GM18873 (cell line): ENCODE measurements around the gene BMPR2.
"Not testable (repeated sequence)": the region's sequence is repeated elsewhere in the genome, so short reads cannot be mapped to it uniquely, and the experiment has no call there.

Source experiments
- ATAC-seq: cut with Tn5 transposase; IDR thresholded peaks from one replicate; pipeline ENCODE4 v1.9.1; 2021; ENCODE audit warnings: mild to moderate bottlenecking, moderate library complexity, moderate number of reproducible peaks; ENCODE audit not compliant: unreplicated experiment, low FRiP score

Gene BMPR2

GRCh38 chr2:202444000-202444399 is 67.9 kb downstream of the BMPR2 start:
- ATAC-seq, result no peak

- ATAC-seq, result no peak
Observed at GRCh38 chr2:202449344-202449743, 73.2 kb downstream of the BMPR2 start.

GRCh38 chr2:202450785-202451184 is 74.7 kb downstream of the BMPR2 start:
- no peak for ATAC-seq

GRCh38 chr2:202452744-202453143 is 76.6 kb downstream of the BMPR2 start:
- no peak for ATAC-seq

GRCh38 chr2:202454536-202454935 is 78.4 kb downstream of the BMPR2 start:
- no peak for ATAC-seq

GRCh38 chr2:202455114-202455513 is 79.0 kb downstream of the BMPR2 start:
- no peak for ATAC-seq

- no peak for ATAC-seq
Observed at GRCh38 chr2:202460119-202460518, 84.0 kb downstream of the BMPR2 start.

GRCh38 chr2:202479090-202479489 is 103.0 kb downstream of the BMPR2 start:
- ATAC-seq, result no peak

GRCh38 chr2:202479610-202480009 is 103.5 kb downstream of the BMPR2 start:
- no peak for ATAC-seq

- ATAC-seq, result no peak
Observed at GRCh38 chr2:202486351-202486750, 110.2 kb downstream of the BMPR2 start.

GRCh38 chr2:202488671-202489070 is 112.5 kb downstream of the BMPR2 start:
- no peak for ATAC-seq

- ATAC-seq, result no peak
Observed at GRCh38 chr2:202490479-202490878, 114.4 kb downstream of the BMPR2 start.

GRCh38 chr2:202491514-202491913 is 115.4 kb downstream of the BMPR2 start:
- ATAC-seq, result no peak

- ATAC-seq, result no peak
Observed at GRCh38 chr2:202494300-202495229, 118.4 kb downstream of the BMPR2 start.

GRCh38 chr2:202495230-202495604 is 119.1 kb downstream of the BMPR2 start:
- no peak for ATAC-seq

- ATAC-seq, result not testable (repeated sequence)
Observed at GRCh38 chr2:202496835-202497472, 120.8 kb downstream of the BMPR2 start.

- ATAC-seq, result not testable (repeated sequence)
Observed at GRCh38 chr2:202497473-202497866, 121.3 kb downstream of the BMPR2 start.

GRCh38 chr2:202499841-202500240 is 123.7 kb downstream of the BMPR2 start:
- not testable (repeated sequence) for ATAC-seq

- not testable (repeated sequence) for ATAC-seq
Observed at GRCh38 chr2:202503276-202503675, 127.1 kb downstream of the BMPR2 start.

GRCh38 chr2:202508686-202509085 is 132.6 kb downstream of the BMPR2 start:
- ATAC-seq, result no peak

GRCh38 chr2:202510911-202511310 is 134.8 kb downstream of the BMPR2 start:
- ATAC-seq, result no peak

GRCh38 chr2:202512176-202512575 is 136.0 kb downstream of the BMPR2 start:
- ATAC-seq, result no peak
